ENCODE measurements around the gene LRRC57. TPM values are rescaled to one million over a fixed set of nuclear protein-coding genes. Genes with fewer than 3 reads are reported as not detected.
A peak's percentile ranks its signal among the peaks of the same experiment; 100 is the strongest.

The LRRC57 gene
- total and polyA plus RNA-seq, 7 experiments from 2014 or later: 4.5 to 37.1 (median 17.5) TPM

GRCh38 chr15:42590619-42591237, 42.1 kb upstream of the LRRC57 start:
- H3K36me3 Mint-ChIP-seq: peaks cover 0 to 12% (median 3%) of the 10 kb centered on the region in 5 donors
- ChIA-PET POLR2A (interaction anchor here (1.1 to 1.2 kb wide), 2 partner anchors 7 to 63 kb away, joined by 3 read pairs; no protein-coding TSS in a partner anchor), CTCF (interaction anchor here (0.7 kb wide), 1 partner anchor 132 kb away, joined by 5 read pairs; no protein-coding TSS in a partner anchor)
- intact Hi-C loops (cut with micrococcal nuclease): no loop called here
- DNase-seq: no peak
- Histone ChIP-seq H3K9me3 (ENCODE audit: control insufficient read depth in 2 of 3, low read length in 3 of 3) (no peaks in the 10 kb centered on the region), H3K36me3 (ENCODE audit: control insufficient read depth in 2 of 3, insufficient read depth in 3 of 3, low read length in 3 of 3) (no peaks in the 10 kb centered on the region), H3K27me3 (ENCODE audit: control insufficient read depth in 2 of 2, insufficient read depth in 2 of 2, low read length in 2 of 2) (no peaks in the 10 kb centered on the region), H3K27ac (ENCODE audit: low read depth, low read length) (no peak overlapping the region), H3K4me1 (ENCODE audit: control insufficient read depth in 2 of 2, insufficient read depth in 2 of 2, low read length in 2 of 2) (no peaks in the 10 kb centered on the region), H3K4me3 (ENCODE audit: low read length) (no peak overlapping the region)
- H3K4me3 Mint-ChIP-seq: no peak overlapping the region
- peaks cover 0 to 2% (median 0%) of the 10 kb centered on the region in 7 donors for H3K4me1 Mint-ChIP-seq
- H3K9me3 Mint-ChIP-seq: no peaks in the 10 kb centered on the region
- no peaks in the 10 kb centered on the region for H3K27me3 Mint-ChIP-seq
- no peak for ATAC-seq
- no peak overlapping the region for H3K27ac Mint-ChIP-seq

DNA sequence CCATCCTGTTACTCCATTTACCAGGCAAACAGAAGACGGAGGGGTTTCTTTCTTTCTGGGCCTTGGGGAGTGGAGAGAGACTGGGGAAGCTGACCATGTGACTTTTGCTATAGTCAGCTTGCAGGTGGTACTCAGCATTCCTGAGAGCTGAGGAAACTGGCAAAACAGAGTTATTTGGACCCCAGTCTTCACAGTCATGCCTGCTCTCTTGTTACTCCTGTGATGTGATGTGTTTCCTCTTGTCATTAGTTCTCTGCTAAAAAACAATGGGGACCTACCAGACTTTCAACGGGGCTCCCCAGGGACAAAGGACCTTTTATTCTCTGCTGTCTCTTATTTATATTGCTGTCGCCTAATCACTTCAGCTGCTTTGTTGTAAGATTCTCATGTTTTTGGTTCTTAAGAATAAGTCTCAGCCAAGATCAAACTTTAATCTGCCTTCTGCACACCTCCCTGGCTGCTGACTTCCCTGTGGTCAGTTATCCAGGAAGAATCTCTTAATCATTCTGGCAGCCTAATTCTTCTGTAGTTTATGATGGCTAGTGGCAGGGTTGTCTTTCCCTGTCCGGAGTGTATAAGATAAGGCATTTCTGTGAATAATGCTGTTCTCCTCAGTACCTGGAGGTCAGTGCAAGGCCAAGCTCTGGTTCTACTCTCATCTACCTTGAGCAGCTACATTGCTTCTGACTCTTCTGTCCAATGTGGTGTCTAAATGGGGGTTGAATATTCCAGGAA, 35.6 kb upstream of the LRRC57 start:
- Mint-ChIP-seq H3K36me3 (peaks cover 0 to 12% (median 0%) of the 10 kb centered on the region in 5 donors), H3K27me3 (peaks cover 0 to 11% (median 0%) of the 10 kb centered on the region in 5 donors), H3K9me3 (no peaks in the 10 kb centered on the region), H3K4me1 (peaks cover 12 to 41% (median 32%) of the 10 kb centered on the region in 7 donors), H3K4me3 (no peak overlapping the region), H3K27ac (peak overlapping the region in 1 of 9 donors; percentile 48)
- intact Hi-C loops (cut with micrococcal nuclease): loop anchor here in 1 of 2 donors (1.0 kb wide), 1 partner anchor 9 kb away; the partner anchor contains the start of gene STARD9
- no peaks in the 10 kb centered on the region for H3K27me3 ChIP-seq (ENCODE audit: control insufficient read depth in 2 of 2, insufficient read depth in 2 of 2, low read length in 2 of 2)
- H3K4me3 ChIP-seq (ENCODE audit: low read length): no peak overlapping the region
- ChIA-PET POLR2A (interaction anchor here (0.7 to 2.2 kb wide), 4 partner anchors 8 to 35 kb away, joined by 4 to 9 read pairs (median 5); partner anchors contain the start of genes HAUS2, LRRC57 and STARD9), CTCF (interaction anchor here (0.6 to 1.0 kb wide), 2 partner anchors 46 to 67 kb away, joined by 3 read pairs; no protein-coding TSS in a partner anchor)
- DNase-seq (no peak), ATAC-seq (no peak)
- peaks cover 6 to 7% of the 10 kb centered on the region in 2 donors for H3K4me1 ChIP-seq (ENCODE audit: control insufficient read depth in 2 of 2, insufficient read depth in 2 of 2, low read length in 2 of 2)
- H3K27ac ChIP-seq (ENCODE audit: low read depth, low read length): no peak overlapping the region
- H3K9me3 ChIP-seq (ENCODE audit: control insufficient read depth in 2 of 3, low read length in 3 of 3): no peaks in the 10 kb centered on the region
- H3K36me3 ChIP-seq (ENCODE audit: control insufficient read depth in 2 of 3, insufficient read depth in 3 of 3, low read length in 3 of 3): no peaks in the 10 kb centered on the region

GRCh38 chr15:42582569-42583375, 34.2 kb upstream of the LRRC57 start:
- intact Hi-C loops (cut with micrococcal nuclease): no loop called here

GRCh38 chr15:42581272-42581730, 32.7 kb upstream of the LRRC57 start:
- ChIA-PET POLR2A (interaction anchor here (0.6 to 3.0 kb wide), 8 partner anchors 24 to 323 kb away, joined by 3 to 21 read pairs (median 6); partner anchors contain the start of genes HAUS2, LRRC57, SNAP23 and ZNF106), CTCF (interaction anchor here (0.9 to 1.8 kb wide), 3 partner anchors 23 to 70 kb away, joined by 3 to 6 read pairs (median 3); no protein-coding TSS in a partner anchor)
- peak; percentile 98 for ATAC-seq
- H3K36me3 ChIP-seq (ENCODE audit: control insufficient read depth in 2 of 3, insufficient read depth in 3 of 3, low read length in 3 of 3): no peaks in the 10 kb centered on the region
- H3K36me3 Mint-ChIP-seq: peaks cover 0 to 11% (median 0%) of the 10 kb centered on the region in 5 donors
- peak overlapping the region; percentile 33 for H3K4me3 ChIP-seq (ENCODE audit: low read length)
- intact Hi-C loops (cut with micrococcal nuclease): loop anchor here (1.0 to 2.0 kb wide), 6 partner anchors 24 to 308 kb away; partner anchors contain the start of genes GANC (in 1 of the 2), HAUS2 (in 1 of the 2), LRRC57 (in 1 of the 2) and TMEM87A (in 1 of the 2)
- peak overlapping the region; percentile 77 to 97 (median 89) for H3K27ac Mint-ChIP-seq
- peak overlapping the region; percentile 85 to 96 (median 90) for H3K4me3 Mint-ChIP-seq
- H3K4me1 Mint-ChIP-seq: peaks cover 20 to 51% (median 37%) of the 10 kb centered on the region in 7 donors
- peak; percentile 63 to 80 (median 77) for DNase-seq
- peaks cover 4 to 32% (median 10%) of the 10 kb centered on the region in 5 donors for H3K27me3 Mint-ChIP-seq
- no peaks in the 10 kb centered on the region for H3K27me3 ChIP-seq (ENCODE audit: control insufficient read depth in 2 of 2, insufficient read depth in 2 of 2, low read length in 2 of 2)
- peaks cover 8 to 11% of the 10 kb centered on the region in 2 donors for H3K4me1 ChIP-seq (ENCODE audit: control insufficient read depth in 2 of 2, insufficient read depth in 2 of 2, low read length in 2 of 2)
- H3K9me3 ChIP-seq (ENCODE audit: control insufficient read depth in 2 of 3, low read length in 3 of 3): no peaks in the 10 kb centered on the region
- H3K27ac ChIP-seq (ENCODE audit: low read depth, low read length): peak overlapping the region; percentile 71
- H3K9me3 Mint-ChIP-seq: no peaks in the 10 kb centered on the region

More at GRCh38 chr15:42582569-42583375, 34.2 kb upstream of the LRRC57 start:
- ChIA-PET POLR2A (interaction anchor here (0.6 to 3.0 kb wide), 10 partner anchors 8 to 92 kb away, joined by 3 to 21 read pairs (median 5); partner anchors contain the start of genes HAUS2, LRRC57, SNAP23 and STARD9), CTCF (interaction anchor here (0.6 to 1.8 kb wide), 5 partner anchors 10 to 147 kb away, joined by 3 to 6 read pairs (median 3); no protein-coding TSS in a partner anchor)
- H3K4me3 Mint-ChIP-seq: peak overlapping the region in 2 of 10 donors; percentile 32 to 33
- no peaks in the 10 kb centered on the region for H3K9me3 Mint-ChIP-seq
- Histone ChIP-seq H3K9me3 (ENCODE audit: control insufficient read depth in 2 of 3, low read length in 3 of 3) (no peaks in the 10 kb centered on the region), H3K27ac (ENCODE audit: low read depth, low read length) (no peak overlapping the region), H3K4me1 (ENCODE audit: control insufficient read depth in 2 of 2, insufficient read depth in 2 of 2, low read length in 2 of 2) (peaks cover 6 to 7% of the 10 kb centered on the region in 2 donors), H3K4me3 (ENCODE audit: low read length) (no peak overlapping the region), H3K27me3 (ENCODE audit: control insufficient read depth in 2 of 2, insufficient read depth in 2 of 2, low read length in 2 of 2) (no peaks in the 10 kb centered on the region), H3K36me3 (ENCODE audit: control insufficient read depth in 2 of 3, insufficient read depth in 3 of 3, low read length in 3 of 3) (no peaks in the 10 kb centered on the region)
- peaks cover 0 to 12% (median 0%) of the 10 kb centered on the region in 5 donors for H3K36me3 Mint-ChIP-seq
- H3K4me1 Mint-ChIP-seq: peaks cover 12 to 45% (median 32%) of the 10 kb centered on the region in 7 donors
- DNase-seq (no peak), ATAC-seq (no peak)
- H3K27ac Mint-ChIP-seq: peak overlapping the region in 8 of 9 donors; percentile 48 to 97 (median 90)
- peaks cover 0 to 23% (median 5%) of the 10 kb centered on the region in 5 donors for H3K27me3 Mint-ChIP-seq

GRCh38 chr15:42578984-42579537, 30.5 kb upstream of the LRRC57 start:
- Histone ChIP-seq H3K4me1 (ENCODE audit: control insufficient read depth in 2 of 2, insufficient read depth in 2 of 2, low read length in 2 of 2) (peaks cover 13 to 19% of the 10 kb centered on the region in 2 donors), H3K9me3 (ENCODE audit: control insufficient read depth in 2 of 3, low read length in 3 of 3) (no peaks in the 10 kb centered on the region), H3K27me3 (ENCODE audit: control insufficient read depth in 2 of 2, insufficient read depth in 2 of 2, low read length in 2 of 2) (no peaks in the 10 kb centered on the region), H3K36me3 (ENCODE audit: control insufficient read depth in 2 of 3, insufficient read depth in 3 of 3, low read length in 3 of 3) (no peaks in the 10 kb centered on the region), H3K27ac (ENCODE audit: low read depth, low read length) (no peak overlapping the region), H3K4me3 (ENCODE audit: low read length) (no peak overlapping the region)
- Mint-ChIP-seq H3K9me3 (no peaks in the 10 kb centered on the region), H3K36me3 (peaks cover 0 to 6% (median 0%) of the 10 kb centered on the region in 5 donors), H3K4me1 (peaks cover 27 to 61% (median 43%) of the 10 kb centered on the region in 7 donors), H3K4me3 (peak overlapping the region in 2 of 10 donors; percentile 2 to 13), H3K27me3 (peaks cover 6 to 35% (median 13%) of the 10 kb centered on the region in 5 donors), H3K27ac (peak overlapping the region in 3 of 9 donors; percentile 35 to 46 (median 44))
- ChIA-PET CTCF (no interaction called here), POLR2A (interaction anchor here (0.7 to 1.1 kb wide), 3 partner anchors 31 to 88 kb away, joined by 3 to 4 read pairs (median 3); partner anchors contain the start of gene ZNF106)
- intact Hi-C loops (cut with micrococcal nuclease): loop anchor here (5.0 kb wide), 2 partner anchors 608 to 1168 kb away; partner anchors contain the start of genes CCNDBP1 (in 1 of the 2) and PDIA3 (in 1 of the 2)
- no peak for DNase-seq
- no peak for ATAC-seq
